SU-DHL-6 (cell line): ENCODE results near the gene GRIK3.

Experiments
- CTCF ChIP-seq: fragments of 200-600 bp; sonication (generic); IDR thresholded peaks from one replicate; pipeline ENCODE4 v1.5.1; 2017; ENCODE audit warnings: antibody characterized with exemption, mild to moderate bottlenecking, low read length, moderate library complexity; ENCODE audit not compliant: insufficient read depth, poor library complexity, severe bottlenecking
- EZH2phosphoT487 ChIP-seq: fragments of 200-600 bp; sonication (generic), shearing (Covaris generic); conservative IDR thresholded peaks from 2 replicates; pipeline ENCODE4 v1.6.1; 2018; ENCODE audit warnings: mild to moderate bottlenecking, antibody characterized with exemption, low read length, moderate library complexity, mixed read lengths

- TF ChIP-seq CTCF (no peak), EZH2phosphoT487 (no peak)
Observed at GRCh38 chr1:36829961-36830360, 204.4 kb downstream of the GRIK3 start.
